AG20443 (cell line): ENCODE results near the gene ITM2B.
"Not testable (repeated sequence)": the region's sequence is repeated elsewhere in the genome, so short reads cannot be mapped to it uniquely, and the experiment has no call there.

Source experiments
- DNase-seq: peaks from one replicate; pipeline ENCODE4 v3.0.0; 2012; ENCODE audit warnings: low spot score, mixed read lengths

ITM2B gene

GRCh38 chr13:48233046-48233888, at the start of gene ITM2B:
Gene ITM2B (plus strand): TSS chr13:48233206. CDS start chr13:48233361, 155 bp downstream.
- peak; percentile 93 for DNase-seq

GRCh38 chr13:48184260-48184659, 48.7 kb upstream of the ITM2B start:
- DNase-seq = no peak

GRCh38 chr13:48185018-48185417, 48.0 kb upstream of the ITM2B start:
- DNase-seq = no peak

GRCh38 chr13:48186722-48187121, 46.3 kb upstream of the ITM2B start:
- DNase-seq = no peak

GRCh38 chr13:48188131-48188530, 44.9 kb upstream of the ITM2B start:
- no peak for DNase-seq

GRCh38 chr13:48188601-48189000, 44.4 kb upstream of the ITM2B start:
- no peak for DNase-seq

GRCh38 chr13:48189171-48189570, 43.8 kb upstream of the ITM2B start:
- DNase-seq = no peak

GRCh38 chr13:48192411-48192935, 40.5 kb upstream of the ITM2B start:
- no peak for DNase-seq

GRCh38 chr13:48194379-48194754, 38.6 kb upstream of the ITM2B start:
- peak; percentile 10 for DNase-seq

GRCh38 chr13:48199404-48199946, 33.5 kb upstream of the ITM2B start:
- no peak for DNase-seq

- DNase-seq = no peak
These were observed 32.0 kb upstream of the ITM2B start for GRCh38 chr13:48201044-48201443.

- not testable (repeated sequence) for DNase-seq
These were observed 25.8 kb upstream of the ITM2B start for GRCh38 chr13:48207207-48207606.

- peak; percentile 54 for DNase-seq
These were observed 22.8 kb upstream of the ITM2B start for GRCh38 chr13:48210178-48210577.

GRCh38 chr13:48214519-48215121, 18.4 kb upstream of the ITM2B start:
- no peak for DNase-seq

GRCh38 chr13:48215511-48216203, 17.3 kb upstream of the ITM2B start:
- not testable (repeated sequence) for DNase-seq

- DNase-seq = no peak
These were observed 16.7 kb upstream of the ITM2B start for GRCh38 chr13:48216204-48216711.

- no peak for DNase-seq
These were observed 12.4 kb upstream of the ITM2B start for GRCh38 chr13:48220592-48220980.

GRCh38 chr13:48220981-48221685, 11.9 kb upstream of the ITM2B start:
- DNase-seq = no peak

- DNase-seq = no peak
These were observed 11.3 kb upstream of the ITM2B start for GRCh38 chr13:48221686-48222187.

GRCh38 chr13:48222358-48223301, 10.4 kb upstream of the ITM2B start:
- peak; percentile 45 for DNase-seq
